ENCODE measurements around the gene HSF5.

- TF ChIP-seq POLR2A (IDR thresholded peaks at IDR 0.05; ENCODE audit: extremely low read depth, insufficient read length) (no peak), CTCF (IDR thresholded peaks at IDR 0.05; ENCODE audit: low read depth, low read length) (no peak), MYC (IDR thresholded peaks at IDR 0.05; ENCODE audit: low read depth, low read length) (no peak), MAX (IDR thresholded peaks at IDR 0.05; ENCODE audit: low read depth, low read length) (no peak)
Observed at GRCh38 chr17:58394534-58395223, 93.5 kb downstream of the HSF5 start.

Data from NB4 (cell line).